Stromal cell of bone marrow (primary cell): ENCODE measurements around the gene MGST3.
"Not testable (repeated sequence)": the region's sequence is repeated elsewhere in the genome, so short reads cannot be mapped to it uniquely, and the experiment has no call there.

ENCODE experiments used
- DNase-seq: peaks from one replicate; pipeline ENCODE4 v3.0.0-alpha.2; 2012; ENCODE audit warnings: low read depth

MGST3 gene

DNA sequence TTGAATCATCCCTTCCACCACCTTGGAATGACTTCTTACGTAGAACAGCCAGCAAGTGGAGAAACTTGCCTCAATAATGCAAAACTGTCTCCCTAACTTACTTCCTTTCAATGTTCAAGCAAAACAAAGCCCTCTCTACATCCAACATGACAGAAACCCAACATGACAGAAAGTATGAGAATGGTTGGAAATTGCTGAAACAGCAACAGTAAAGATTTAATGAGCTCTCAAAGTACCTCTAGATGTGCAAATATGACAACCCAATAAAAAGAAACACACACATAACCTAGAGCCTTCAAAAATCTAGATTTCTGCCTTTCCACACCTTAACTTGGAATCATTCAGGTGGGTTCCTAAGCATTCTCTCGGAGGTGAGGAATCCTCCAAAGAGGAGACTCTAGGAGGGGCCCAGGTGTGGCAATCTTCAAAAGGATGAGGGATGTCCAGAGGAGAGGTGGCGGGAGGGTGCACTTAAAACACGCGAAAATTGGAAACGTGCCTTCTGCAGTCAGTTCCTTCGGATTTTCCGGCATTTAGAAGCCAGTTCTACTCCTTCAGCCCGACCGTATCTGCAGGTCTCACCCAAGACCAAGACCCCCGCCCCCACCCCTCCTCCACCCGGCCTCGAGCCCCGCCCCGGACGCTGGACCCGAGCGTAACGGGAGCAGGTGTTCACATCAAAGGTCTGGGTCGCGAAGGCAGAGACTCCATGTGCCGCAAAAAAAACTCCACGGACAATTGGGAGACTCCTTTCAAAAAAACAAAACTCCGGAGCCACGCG lies 996 bp upstream of the MGST3 start:
- DNase-seq: no peak

GRCh38 chr1:165631342-165632151 lies 513 bp downstream of the MGST3 start:
- DNase-seq: peak; percentile 81

GRCh38 chr1:165632152-165632469 lies 1.1 kb downstream of the MGST3 start:
- DNase-seq: no peak

DNA sequence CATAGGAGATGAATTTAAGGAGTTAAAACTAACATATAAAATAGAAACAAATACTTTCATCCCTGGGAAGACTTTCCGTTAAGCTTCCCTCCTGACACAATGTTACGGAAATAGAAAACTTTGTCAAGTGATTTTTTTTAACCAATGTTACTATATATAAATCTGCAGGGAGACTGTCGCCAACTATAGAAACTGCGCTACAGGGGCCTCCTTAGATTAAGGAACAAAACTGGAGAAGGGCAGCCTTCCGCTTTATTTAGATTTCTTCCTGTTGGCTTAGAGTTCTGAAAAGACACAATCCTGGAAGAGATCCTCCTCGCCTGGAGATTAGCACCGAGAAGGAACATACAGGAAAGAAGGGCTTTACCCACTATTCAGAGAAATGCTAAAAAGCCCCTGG lies 1.5 kb downstream of the MGST3 start:
- DNase-seq: no peak

DNA sequence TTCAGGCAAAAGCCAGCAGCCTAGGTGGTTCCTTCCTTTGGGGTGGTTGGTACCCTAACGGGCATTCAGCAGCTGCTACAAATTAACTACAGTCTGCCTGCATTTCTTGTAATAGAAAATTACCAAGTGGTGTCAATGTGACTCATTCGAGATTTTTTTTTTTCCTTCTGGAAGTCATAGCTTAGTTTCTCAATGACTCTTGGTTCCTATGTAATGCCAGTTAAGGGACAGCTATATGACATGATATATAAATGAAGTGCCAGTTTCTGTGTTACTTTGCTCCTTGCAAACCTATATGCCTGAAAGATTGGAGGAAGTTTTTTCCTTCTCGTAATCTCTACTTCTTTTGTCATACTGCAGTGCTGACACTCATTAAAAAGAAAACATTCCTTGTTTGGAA lies 2.6 kb downstream of the MGST3 start:
- no peak for DNase-seq

GRCh38 chr1:165634154-165634921 lies 3.3 kb downstream of the MGST3 start:
- DNase-seq: no peak

DNA sequence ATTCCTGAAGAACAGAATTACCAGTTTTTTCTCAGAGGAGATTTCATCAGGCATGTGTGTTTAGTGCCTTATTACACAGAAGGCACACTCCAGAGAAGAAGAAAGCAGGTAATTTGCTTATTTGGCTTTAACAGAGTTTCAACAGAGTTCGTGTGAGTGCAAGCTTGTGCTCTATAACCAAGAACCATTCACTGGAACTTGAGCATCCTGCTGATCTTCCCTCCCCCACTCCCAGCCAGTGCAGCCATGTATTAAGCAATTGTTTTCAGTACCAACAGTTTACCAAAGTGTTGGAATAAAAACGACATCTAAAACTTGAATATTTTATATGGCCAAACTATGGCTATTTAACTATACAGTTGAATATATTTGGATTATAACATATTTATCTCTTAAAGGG lies 4.3 kb downstream of the MGST3 start:
- DNase-seq: no peak

GRCh38 chr1:165635823-165636222 lies 4.8 kb downstream of the MGST3 start:
- no peak for DNase-seq

DNA sequence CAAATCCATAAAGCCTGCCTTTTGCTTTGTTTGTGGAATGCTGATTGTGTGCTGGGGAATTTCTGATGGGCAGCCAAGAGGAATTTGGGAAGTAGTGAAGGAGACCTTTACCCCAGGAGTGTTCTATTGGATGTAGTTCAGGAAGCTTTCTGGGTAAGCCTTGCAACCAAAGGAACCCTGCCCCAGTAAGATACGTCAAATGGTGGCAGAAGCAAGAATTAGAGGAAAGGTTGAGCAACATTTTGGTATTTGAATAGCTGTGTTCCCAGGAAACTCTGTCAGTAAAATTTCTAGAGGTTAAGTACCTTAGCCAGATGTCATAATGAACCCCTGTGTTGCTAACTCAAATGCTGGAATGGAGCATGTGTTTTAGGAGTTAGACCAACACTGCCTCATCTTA lies 6.4 kb downstream of the MGST3 start:
- DNase-seq: no peak

GRCh38 chr1:165638211-165638610 lies 7.2 kb downstream of the MGST3 start:
- DNase-seq: not testable (repeated sequence)

DNA sequence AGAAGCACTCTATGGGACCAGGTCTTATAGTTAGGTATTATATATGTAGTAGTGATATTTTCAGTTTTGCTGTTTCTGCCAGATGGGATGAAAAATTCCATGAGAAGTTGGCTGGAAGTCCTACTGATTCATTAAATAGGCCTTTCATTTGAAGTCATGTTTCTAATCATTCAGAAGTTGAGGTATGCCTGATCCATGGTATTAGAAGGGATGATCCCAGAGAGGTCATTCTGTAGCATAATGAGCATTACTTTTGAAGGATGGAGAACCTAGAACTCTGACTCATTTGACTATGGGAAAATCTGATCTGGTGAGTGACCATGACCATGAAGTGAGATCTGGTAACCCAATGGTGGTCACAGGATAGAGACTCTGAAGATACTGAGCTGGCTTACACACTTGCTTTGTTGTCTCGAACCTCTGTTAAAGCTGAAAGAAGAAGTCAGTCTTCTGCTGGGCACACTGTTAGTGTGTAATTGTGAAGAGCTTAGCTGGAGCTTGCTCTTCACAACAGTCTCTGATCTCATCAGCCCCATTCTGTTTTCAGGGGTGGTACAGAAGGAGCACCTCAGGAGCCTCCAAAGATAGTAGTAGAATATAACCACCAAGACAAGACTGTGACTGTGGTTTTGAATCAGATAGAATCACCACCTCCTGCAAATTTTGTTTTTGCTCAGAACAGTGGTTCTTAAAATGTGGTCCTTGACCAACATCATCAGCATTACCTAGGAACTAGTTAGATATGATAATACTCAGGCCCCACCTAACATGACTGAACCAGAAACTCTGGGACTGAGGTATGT lies 9.0 kb downstream of the MGST3 start:
- DNase-seq: no peak

- no peak for DNase-seq
Observed at GRCh38 chr1:165641231-165641987, 10.4 kb downstream of the MGST3 start.

GRCh38 chr1:165644064-165644735 lies 13.2 kb downstream of the MGST3 start:
- DNase-seq: no peak

DNA sequence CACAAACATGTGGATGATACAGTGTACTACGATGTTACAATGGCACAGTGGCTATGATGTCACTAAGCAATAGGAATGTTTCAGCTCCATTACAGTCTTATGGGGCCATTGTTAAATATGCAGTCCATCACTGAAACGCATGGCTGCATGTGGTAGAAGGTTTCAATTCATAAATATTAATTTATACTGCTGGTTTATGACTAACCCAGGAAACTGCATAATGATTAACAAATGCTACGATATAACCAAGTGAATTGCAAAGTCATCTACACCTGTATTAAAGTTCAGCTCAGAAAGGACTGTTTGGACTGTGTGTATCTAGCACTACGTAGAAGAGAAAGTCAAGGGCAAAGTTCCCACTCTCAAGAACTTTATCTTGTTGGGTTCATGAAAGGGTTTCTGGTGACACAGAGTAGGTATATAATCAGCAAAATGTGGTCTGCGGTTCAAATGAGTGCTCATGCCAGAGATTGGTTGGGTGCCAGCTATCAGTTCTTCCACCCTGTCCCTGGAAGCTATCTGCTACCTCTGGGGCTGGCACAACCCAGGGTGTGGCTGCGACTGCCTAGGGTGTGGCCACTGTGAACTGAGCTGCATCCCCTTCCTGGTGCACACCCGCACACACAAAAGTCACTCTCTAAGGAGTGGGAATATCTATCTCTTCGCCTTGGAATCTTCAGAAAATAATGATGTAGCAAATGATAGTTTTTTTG lies 14.8 kb downstream of the MGST3 start:
- no peak for DNase-seq

GRCh38 chr1:165647517-165647916 lies 16.5 kb downstream of the MGST3 start:
- DNase-seq: no peak

GRCh38 chr1:165647970-165648369 lies 16.9 kb downstream of the MGST3 start:
- no peak for DNase-seq

GRCh38 chr1:165648919-165649572 lies 18.0 kb downstream of the MGST3 start:
- no peak for DNase-seq

GRCh38 chr1:165650981-165651625 lies 20.1 kb downstream of the MGST3 start:
- no peak for DNase-seq
